ENCODE data around the gene IFIT5.
"Not testable (repeated sequence)": the region's sequence is repeated elsewhere in the genome, so short reads cannot be mapped to it uniquely, and the experiment has no call there.

The IFIT5 gene

GRCh38 chr10:89382757-89383156 lies 31.6 kb upstream of the IFIT5 start:
- DNase-seq (ENCODE audit: low read depth), result no peak
- H3K4me3 ChIP-seq (ENCODE audit: low read depth, low read length), result no peak overlapping the region
- TF ChIP-seq, protein P1, sequence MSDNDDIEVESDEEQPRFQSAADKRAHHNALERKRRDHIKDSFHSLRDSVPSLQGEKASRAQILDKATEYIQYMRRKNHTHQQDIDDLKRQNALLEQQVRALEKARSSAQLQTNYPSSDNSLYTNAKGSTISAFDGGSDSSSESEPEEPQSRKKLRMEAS (IDR thresholded peaks at IDR 0.05; ENCODE audit: low read depth, low read length), result no peak
- TF ChIP-seq MYC (IDR thresholded peaks at IDR 0.05; ENCODE audit: low read depth, low read length) (no peak), POLR2A (IDR thresholded peaks at IDR 0.05; ENCODE audit: extremely low read depth, insufficient read length) (no peak)
- TF ChIP-seq, protein P2, sequence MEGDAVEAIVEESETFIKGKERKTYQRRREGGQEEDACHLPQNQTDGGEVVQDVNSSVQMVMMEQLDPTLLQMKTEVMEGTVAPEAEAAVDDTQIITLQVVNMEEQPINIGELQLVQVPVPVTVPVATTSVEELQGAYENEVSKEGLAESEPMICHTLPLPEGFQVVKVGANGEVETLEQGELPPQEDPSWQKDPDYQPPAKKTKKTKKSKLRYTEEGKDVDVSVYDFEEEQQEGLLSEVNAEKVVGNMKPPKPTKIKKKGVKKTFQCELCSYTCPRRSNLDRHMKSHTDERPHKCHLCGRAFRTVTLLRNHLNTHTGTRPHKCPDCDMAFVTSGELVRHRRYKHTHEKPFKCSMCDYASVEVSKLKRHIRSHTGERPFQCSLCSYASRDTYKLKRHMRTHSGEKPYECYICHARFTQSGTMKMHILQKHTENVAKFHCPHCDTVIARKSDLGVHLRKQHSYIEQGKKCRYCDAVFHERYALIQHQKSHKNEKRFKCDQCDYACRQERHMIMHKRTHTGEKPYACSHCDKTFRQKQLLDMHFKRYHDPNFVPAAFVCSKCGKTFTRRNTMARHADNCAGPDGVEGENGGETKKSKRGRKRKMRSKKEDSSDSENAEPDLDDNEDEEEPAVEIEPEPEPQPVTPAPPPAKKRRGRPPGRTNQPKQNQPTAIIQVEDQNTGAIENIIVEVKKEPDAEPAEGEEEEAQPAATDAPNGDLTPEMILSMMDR (IDR thresholded peaks at IDR 0.05; ENCODE audit: low read depth, low read length), result no peak

- H3K4me3 ChIP-seq (ENCODE audit: low read depth, low read length), result no peak overlapping the region
- TF ChIP-seq, protein P1 (IDR thresholded peaks at IDR 0.05; ENCODE audit: low read depth, low read length), result no peak
- TF ChIP-seq MYC (IDR thresholded peaks at IDR 0.05; ENCODE audit: low read depth, low read length) (0 out of 2 replicates have a peak, but pooled peaks have one; percentile 20), POLR2A (IDR thresholded peaks at IDR 0.05; ENCODE audit: extremely low read depth, insufficient read length) (no peak)
- TF ChIP-seq, protein P2 (IDR thresholded peaks at IDR 0.05; ENCODE audit: low read depth, low read length), result no peak
- DNase-seq (ENCODE audit: low read depth), result peak; percentile 85
Observed at GRCh38 chr10:89384474-89385340, 29.7 kb upstream of the IFIT5 start.

DNA sequence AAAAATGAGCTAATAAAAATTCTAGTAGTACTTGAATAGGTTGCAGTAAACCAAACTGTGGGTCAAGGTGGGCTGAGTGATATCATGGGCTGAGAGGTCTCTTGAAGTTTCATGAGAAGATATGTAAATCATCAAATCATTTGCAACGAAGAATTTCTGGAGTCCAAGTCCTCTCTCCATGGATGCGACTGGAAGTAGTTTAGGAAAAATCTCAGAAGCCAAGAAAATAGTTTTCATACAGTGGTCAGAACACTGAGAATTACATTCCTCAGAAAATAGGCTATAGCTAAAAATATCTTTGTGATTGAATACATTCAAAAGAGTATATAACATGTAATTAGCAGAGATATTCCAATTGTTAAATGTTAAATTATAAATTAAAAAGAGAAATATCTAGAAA lies 25.6 kb upstream of the IFIT5 start:
- TF ChIP-seq, protein P1 (IDR thresholded peaks at IDR 0.05; ENCODE audit: low read depth, low read length), result no peak
- TF ChIP-seq POLR2A (IDR thresholded peaks at IDR 0.05; ENCODE audit: extremely low read depth, insufficient read length), result no peak
- TF ChIP-seq MYC (IDR thresholded peaks at IDR 0.05; ENCODE audit: low read depth, low read length), result no peak
- TF ChIP-seq, protein P2 (IDR thresholded peaks at IDR 0.05; ENCODE audit: low read depth, low read length), result no peak
- no peak overlapping the region for H3K4me3 ChIP-seq (ENCODE audit: low read depth, low read length)
- no peak for DNase-seq (ENCODE audit: low read depth)

DNA sequence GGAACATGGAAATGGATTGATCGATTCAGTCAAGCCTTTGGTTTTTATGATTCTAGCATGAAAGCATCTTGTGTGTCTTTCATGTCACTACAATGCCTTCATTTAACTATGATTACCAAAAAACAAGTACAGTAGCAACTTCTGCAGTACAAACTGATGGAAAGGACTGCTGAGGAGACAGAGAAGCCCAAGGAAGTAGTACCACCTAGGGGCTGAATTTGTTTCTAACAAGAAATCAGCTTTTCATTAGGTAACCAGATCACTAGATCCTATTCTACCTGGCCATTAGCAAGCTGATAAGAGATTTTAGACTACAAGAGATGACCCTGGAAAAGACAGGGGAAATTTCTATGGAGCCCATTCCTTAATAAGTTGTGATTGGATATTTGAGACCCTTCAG lies 25.1 kb upstream of the IFIT5 start:
- TF ChIP-seq, protein P2 (IDR thresholded peaks at IDR 0.05; ENCODE audit: low read depth, low read length), result peak; percentile 11
- TF ChIP-seq, protein P1 (IDR thresholded peaks at IDR 0.05; ENCODE audit: low read depth, low read length), result no peak
- no peak overlapping the region for H3K4me3 ChIP-seq (ENCODE audit: low read depth, low read length)
- peak; percentile 51 for DNase-seq (ENCODE audit: low read depth)

DNA sequence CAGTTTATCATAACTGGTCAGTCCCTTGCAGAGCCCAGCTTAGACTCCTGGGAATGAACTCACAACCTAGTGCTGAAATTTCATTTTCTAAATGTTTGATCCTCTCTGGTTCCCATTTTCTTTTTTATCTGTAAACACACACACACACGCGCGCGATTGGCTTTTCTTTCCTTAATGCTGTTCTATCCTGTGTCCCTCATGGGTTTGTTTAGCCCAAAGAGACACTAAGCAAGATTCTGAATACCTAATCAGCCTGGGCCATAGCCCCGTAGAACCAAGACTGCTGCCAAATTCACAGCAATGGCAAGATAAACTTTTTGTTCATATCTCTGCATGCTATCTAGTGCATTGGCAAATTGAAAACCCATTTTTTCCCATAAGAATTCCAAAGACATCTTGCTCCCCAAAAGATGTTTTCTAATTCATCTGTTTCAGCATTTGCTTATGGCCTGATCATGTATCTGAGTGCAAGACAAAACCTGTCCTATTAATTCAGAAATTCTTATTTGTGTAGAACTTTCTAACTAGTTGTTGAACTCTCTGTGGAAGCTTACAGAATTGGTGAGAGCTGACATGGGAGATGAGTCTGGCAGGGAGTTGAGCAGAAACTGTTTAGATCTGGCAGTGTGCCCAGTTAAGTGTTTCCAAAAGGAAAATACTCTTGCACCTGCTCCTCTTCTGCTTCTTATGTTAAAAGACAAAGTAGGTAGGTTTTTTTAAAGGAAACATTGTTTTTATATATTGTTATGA lies 23.7 kb upstream of the IFIT5 start:
- TF ChIP-seq MYC (IDR thresholded peaks at IDR 0.05; ENCODE audit: low read depth, low read length), result no peak
- TF ChIP-seq, protein P2 (IDR thresholded peaks at IDR 0.05; ENCODE audit: low read depth, low read length), result no peak
- no peak for TF ChIP-seq POLR2A (IDR thresholded peaks at IDR 0.05; ENCODE audit: extremely low read depth, insufficient read length)
- TF ChIP-seq, protein P1 (IDR thresholded peaks at IDR 0.05; ENCODE audit: low read depth, low read length), result no peak
- no peak overlapping the region for H3K4me3 ChIP-seq (ENCODE audit: low read depth, low read length)
- no peak for DNase-seq (ENCODE audit: low read depth)

GRCh38 chr10:89391226-89391576 lies 23.2 kb upstream of the IFIT5 start:
- not testable (repeated sequence) for DNase-seq (ENCODE audit: low read depth); H3K4me3 ChIP-seq (ENCODE audit: low read depth, low read length)
